Retinal pigment epithelial cell (primary cell): ENCODE results near the gene SCLY.

Experiments used
- DNase-seq: peaks from one replicate; pipeline ENCODE4 v3.0.0-alpha.2; 2010; ENCODE audit warnings: low read depth
- H3K4me3 ChIP-seq: 2 replicates; pipeline ENCODE4 v1.5.1; 2011; ENCODE audit warnings: mild to moderate bottlenecking, low read length, control low read depth, moderate library complexity
- CTCF ChIP-seq: conservative IDR thresholded peaks from 2 replicates; pipeline ENCODE4 v1.5.1; 2011; ENCODE audit warnings: low read depth, low read length, control low read depth, inconsistent platforms

Gene SCLY

GRCh38 chr2:238144262-238144661 lies 83.5 kb downstream of the SCLY start:
- TF ChIP-seq CTCF, result no peak
- no peak for DNase-seq
- no peak overlapping the region for H3K4me3 ChIP-seq

GRCh38 chr2:238145046-238145445 lies 84.2 kb downstream of the SCLY start:
- TF ChIP-seq CTCF, result no peak
- no peak overlapping the region for H3K4me3 ChIP-seq
- DNase-seq, result no peak

- H3K4me3 ChIP-seq, result no peak overlapping the region
- no peak for DNase-seq
- no peak for TF ChIP-seq CTCF
Observed at GRCh38 chr2:238145851-238146250, 85.0 kb downstream of the SCLY start.

- no peak for TF ChIP-seq CTCF
Observed at GRCh38 chr2:238146884-238147544, 86.2 kb downstream of the SCLY start.

GRCh38 chr2:238148981-238149380 lies 88.2 kb downstream of the SCLY start:
- no peak for TF ChIP-seq CTCF
- H3K4me3 ChIP-seq, result no peak overlapping the region
- no peak for DNase-seq

More at GRCh38 chr2:238146884-238147544, 86.2 kb downstream of the SCLY start:
- H3K4me3 ChIP-seq, result no peak overlapping the region
- no peak for DNase-seq
